Smooth muscle cell (in vitro differentiated cells): Measurements from ENCODE around the gene PIEZO2. TPM values are rescaled to one million over a fixed set of nuclear protein-coding genes. Genes with fewer than 3 reads are reported as not detected.

Experiments used
- DNase-seq: peaks from one replicate; lab custom pipeline; 2025; ENCODE audit not compliant: unreplicated experiment; lab: John Stamatoyannopoulos, UW
- H2AFZ ChIP-seq: fragments of 200-600 bp; sonication (generic); 2 replicates; pipeline ENCODE4 v1.6.0; 2016; ENCODE audit warnings: antibody characterized with exemption, low read depth, mild to moderate bottlenecking
- H3F3A ChIP-seq: fragments of 200-600 bp; sonication (generic); 2 replicates; pipeline ENCODE4 v1.6.0; 2017; ENCODE audit warnings: antibody characterized with exemption, low read depth
- H3K27ac ChIP-seq: fragments of 200-600 bp; sonication (generic); 2 replicates; pipeline ENCODE4 v1.5.1; 2016; ENCODE audit warnings: low read depth, mild to moderate bottlenecking
- H3K27me3 ChIP-seq: fragments of 200-600 bp; sonication (generic); 2 replicates; pipeline ENCODE4 v1.6.1; 2016; ENCODE audit warnings: low read depth, mild to moderate bottlenecking
- H3K36me3 ChIP-seq: fragments of 200-600 bp; sonication (generic); 2 replicates; pipeline ENCODE4 v1.5.1; 2016; ENCODE audit warnings: low read depth
- H3K4me1 ChIP-seq: fragments of 200-600 bp; sonication (generic); 2 replicates; pipeline ENCODE4 v1.5.1; 2016; ENCODE audit warnings: low read depth
- H3K4me2 ChIP-seq: fragments of 200-600 bp; sonication (generic); 2 replicates; pipeline ENCODE4 v1.6.0; 2016; ENCODE audit warnings: mild to moderate bottlenecking
- H3K4me3 ChIP-seq: fragments of 200-600 bp; sonication (generic); 2 replicates; pipeline ENCODE4 v1.5.1; 2016; ENCODE audit warnings: mild to moderate bottlenecking
- H3K79me2 ChIP-seq: fragments of 200-600 bp; sonication (generic); 2 replicates; pipeline ENCODE4 v1.6.0; 2016; ENCODE audit warnings: low read depth, mild to moderate bottlenecking
- H3K9ac ChIP-seq: fragments of 200-600 bp; sonication (generic); 2 replicates; pipeline ENCODE4 v1.6.0; 2016; ENCODE audit warnings: low read depth
- H3K9me3 ChIP-seq: fragments of 200-600 bp; sonication (generic); replicated peaks from 2 replicates; pipeline ENCODE4 v1.5.1; 2016; ENCODE audit warnings: low read depth
- H4K20me1 ChIP-seq: fragments of 200-600 bp; sonication (generic); 2 replicates; pipeline ENCODE4 v1.6.0; 2016; ENCODE audit warnings: low read depth
- WGBS: methylation state at CpG from one replicate; pipeline ENCODE4 v1.1.7; 2016; ENCODE audit warnings: low lambda C conversion rate; 5-methylcytosine and 5-hydroxymethylcytosine counted together
- polyA plus RNA-seq: library from polyadenylated mRNA; unstranded; fragments of >200 nt; fragmentation: Nextera tagmentation; extraction: Ambion mirVana; gene quantifications from 2 replicates; pipeline ENCODE4 v1.2.1, GENCODE V29; 2016
- total RNA-seq: library from RNA; depleted of rRNA; stranded (reverse); fragments of >200 nt; gene quantifications from 2 replicates; pipeline ENCODE4 v1.2.3, GENCODE V29; 2014
- TF ChIP-seq, protein P1 (sequence below): fragments of 200-600 bp; sonication (generic); IDR thresholded peaks from 2 replicates; pipeline ENCODE4 v1.5.1; 2017; ENCODE audit warnings: borderline replicate concordance, mild to moderate bottlenecking, antibody characterized with exemption; ENCODE audit not compliant: insufficient read depth, poor library complexity, severe bottlenecking

PIEZO2 gene
- total and polyA plus RNA-seq, 2 experiments from 2014 or later, result 1.3 to 4.7 TPM

DNA sequence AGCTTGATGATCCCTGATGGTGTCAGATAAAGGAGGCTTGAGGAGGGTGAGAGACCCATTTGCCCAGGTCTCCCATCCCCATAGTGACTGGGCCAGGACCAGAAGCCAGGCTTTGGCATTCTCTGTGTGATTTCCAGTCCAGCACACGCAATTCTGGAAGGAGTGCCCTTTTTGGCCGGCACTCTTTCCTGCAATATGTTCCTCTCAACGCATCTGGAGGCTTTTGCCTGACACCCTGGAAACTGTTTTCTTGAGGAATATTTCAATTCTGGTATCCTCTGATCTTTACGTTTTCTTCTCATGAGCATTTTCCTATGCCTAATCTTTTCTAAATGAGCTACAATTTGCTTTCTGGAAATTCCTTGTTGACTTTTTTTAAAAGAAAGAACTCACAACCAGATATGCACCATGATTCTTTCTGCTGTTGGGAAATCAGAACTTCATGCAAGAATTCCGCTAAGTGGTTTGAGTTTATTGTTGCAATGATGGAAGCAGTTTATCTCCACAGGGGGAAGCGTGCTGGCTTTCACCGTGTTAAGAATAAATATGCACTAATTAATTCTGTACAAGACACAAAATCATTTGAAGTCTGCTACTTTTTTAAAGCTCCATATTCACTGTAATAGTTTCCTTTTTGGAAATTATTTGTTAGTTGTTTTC lies 479.8 kb downstream of the PIEZO2 start:
- Histone ChIP-seq H4K20me1 (no peaks in the 10 kb centered on the region), H3F3A (no peaks in the 10 kb centered on the region), H3K4me1 (no peaks in the 10 kb centered on the region), H2AFZ (no peak overlapping the region), H3K79me2 (no peaks in the 10 kb centered on the region), H3K27me3 (no peaks in the 10 kb centered on the region), H3K4me2 (no peak overlapping the region), H3K9me3 (no peaks in the 10 kb centered on the region), H3K27ac (no peak overlapping the region), H3K4me3 (no peak overlapping the region), H3K36me3 (no peaks in the 10 kb centered on the region), H3K9ac (no peak overlapping the region)
- TF ChIP-seq, protein P1, sequence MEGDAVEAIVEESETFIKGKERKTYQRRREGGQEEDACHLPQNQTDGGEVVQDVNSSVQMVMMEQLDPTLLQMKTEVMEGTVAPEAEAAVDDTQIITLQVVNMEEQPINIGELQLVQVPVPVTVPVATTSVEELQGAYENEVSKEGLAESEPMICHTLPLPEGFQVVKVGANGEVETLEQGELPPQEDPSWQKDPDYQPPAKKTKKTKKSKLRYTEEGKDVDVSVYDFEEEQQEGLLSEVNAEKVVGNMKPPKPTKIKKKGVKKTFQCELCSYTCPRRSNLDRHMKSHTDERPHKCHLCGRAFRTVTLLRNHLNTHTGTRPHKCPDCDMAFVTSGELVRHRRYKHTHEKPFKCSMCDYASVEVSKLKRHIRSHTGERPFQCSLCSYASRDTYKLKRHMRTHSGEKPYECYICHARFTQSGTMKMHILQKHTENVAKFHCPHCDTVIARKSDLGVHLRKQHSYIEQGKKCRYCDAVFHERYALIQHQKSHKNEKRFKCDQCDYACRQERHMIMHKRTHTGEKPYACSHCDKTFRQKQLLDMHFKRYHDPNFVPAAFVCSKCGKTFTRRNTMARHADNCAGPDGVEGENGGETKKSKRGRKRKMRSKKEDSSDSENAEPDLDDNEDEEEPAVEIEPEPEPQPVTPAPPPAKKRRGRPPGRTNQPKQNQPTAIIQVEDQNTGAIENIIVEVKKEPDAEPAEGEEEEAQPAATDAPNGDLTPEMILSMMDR, result no peak
- 79% methylated on average over 7 of the region's 7 CpGs for WGBS
- no peak for DNase-seq

DNA sequence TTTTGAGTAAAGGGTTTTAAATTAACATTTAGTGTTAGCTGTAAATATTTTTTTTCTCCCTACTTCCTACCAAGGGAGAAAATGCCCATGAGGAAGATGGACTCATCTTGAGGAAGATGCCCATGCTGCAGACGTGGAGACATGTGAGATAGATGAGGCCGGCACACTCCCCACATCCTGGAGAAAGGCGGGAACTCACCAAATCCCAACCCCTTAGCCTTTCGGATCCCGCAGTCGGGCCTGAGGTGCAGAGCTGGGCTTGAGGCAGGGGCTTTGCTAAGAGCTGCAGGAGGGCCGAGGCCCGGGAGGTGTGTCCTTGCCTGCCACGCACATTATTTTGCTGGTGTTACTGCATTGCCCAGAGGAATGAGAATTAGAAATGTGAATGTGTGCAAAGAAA lies 485.6 kb downstream of the PIEZO2 start:
- Histone ChIP-seq H4K20me1 (no peaks in the 10 kb centered on the region), H3K4me2 (no peak overlapping the region)
- 73% methylated on average over 9 of the region's 9 CpGs for WGBS

DNA sequence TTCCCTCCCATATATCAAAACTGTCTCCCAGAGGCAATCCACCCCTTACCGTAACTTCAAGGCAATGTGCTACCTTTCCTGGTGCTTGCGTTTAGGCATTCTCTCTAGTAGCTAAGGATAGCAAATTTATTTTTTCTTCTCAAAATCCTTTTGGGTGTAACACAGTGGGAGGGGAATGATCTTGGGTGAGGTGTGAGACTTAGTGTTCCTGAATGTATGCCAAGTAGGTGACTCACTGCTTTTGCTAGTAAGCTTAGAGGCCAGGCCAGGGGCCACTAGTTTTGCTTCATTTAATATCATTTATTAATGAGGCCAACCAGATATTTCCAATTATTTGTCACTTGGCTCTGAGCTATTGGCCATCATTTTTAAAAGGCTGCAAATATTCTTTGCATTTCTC lies 488.1 kb downstream of the PIEZO2 start:
- H3K36me3 ChIP-seq, result no peaks in the 10 kb centered on the region
- H3K4me2 ChIP-seq, result no peak overlapping the region
- H3K79me2 ChIP-seq, result no peaks in the 10 kb centered on the region
- no peak overlapping the region for H3K27ac ChIP-seq
- WGBS, result 84% methylated on average over 2 of the region's 2 CpGs
- H4K20me1 ChIP-seq, result no peaks in the 10 kb centered on the region
- H3K27me3 ChIP-seq, result peaks cover 7% of the 10 kb centered on the region
- no peaks in the 10 kb centered on the region for H3K4me1 ChIP-seq
- H3F3A ChIP-seq, result no peaks in the 10 kb centered on the region
- TF ChIP-seq, protein P1, result no peak
- H3K9me3 ChIP-seq, result no peaks in the 10 kb centered on the region
- no peak overlapping the region for H3K4me3 ChIP-seq
- no peak overlapping the region for H3K9ac ChIP-seq
- no peak overlapping the region for H2AFZ ChIP-seq
- no peak for DNase-seq

More for the DNA sequence above, 485.6 kb downstream of the PIEZO2 start:
- no peaks in the 10 kb centered on the region for H3K79me2 ChIP-seq
- H3K9ac ChIP-seq, result no peak overlapping the region
- H3K36me3 ChIP-seq, result no peaks in the 10 kb centered on the region
- TF ChIP-seq, protein P1, result no peak
- no peaks in the 10 kb centered on the region for H3K4me1 ChIP-seq
- H3F3A ChIP-seq, result no peaks in the 10 kb centered on the region
- no peaks in the 10 kb centered on the region for H3K9me3 ChIP-seq
- no peak for DNase-seq
- H3K27me3 ChIP-seq, result peaks cover 7% of the 10 kb centered on the region
- H3K4me3 ChIP-seq, result no peak overlapping the region
- no peak overlapping the region for H3K27ac ChIP-seq
- no peak overlapping the region for H2AFZ ChIP-seq
